NOMO-1 treated with DMSO at 0.1 percent for 48 hours (cell line): ENCODE results near the gene WDPCP.
"Not testable (repeated sequence)": the region's sequence is repeated elsewhere in the genome, so short reads cannot be mapped to it uniquely, and the experiment has no call there.

ENCODE experiments used
- DNase-seq: peaks from one replicate; lab custom pipeline; 2025; ENCODE audit not compliant: unreplicated experiment; lab: John Stamatoyannopoulos, UW

Gene WDPCP

GRCh38 chr2:63590626-63591408 lies 2.5 kb upstream of the WDPCP start:
- peak; percentile 89 for DNase-seq

GRCh38 chr2:63589148-63589958 lies 1.1 kb upstream of the WDPCP start:
- DNase-seq = peak; percentile 12

- DNase-seq = no peak
These were observed 378 bp downstream of the WDPCP start for GRCh38 chr2:63587814-63588384.

- DNase-seq = no peak
These were observed 5.4 kb downstream of the WDPCP start for GRCh38 chr2:63582873-63583272.

GRCh38 chr2:63581298-63581961 lies 6.8 kb downstream of the WDPCP start:
- no peak for DNase-seq

- no peak for DNase-seq
These were observed 7.5 kb downstream of the WDPCP start for GRCh38 chr2:63580651-63581297.

- no peak for DNase-seq
These were observed 9.5 kb downstream of the WDPCP start for GRCh38 chr2:63578767-63579166.

- no peak for DNase-seq
These were observed 11.7 kb downstream of the WDPCP start for GRCh38 chr2:63576546-63576945.

GRCh38 chr2:63573726-63574345 lies 14.4 kb downstream of the WDPCP start:
- not testable (repeated sequence) for DNase-seq

GRCh38 chr2:63573026-63573425 lies 15.3 kb downstream of the WDPCP start:
- not testable (repeated sequence) for DNase-seq

- no peak for DNase-seq
These were observed 16.3 kb downstream of the WDPCP start for GRCh38 chr2:63572001-63572400.

- no peak for DNase-seq
These were observed 17.0 kb downstream of the WDPCP start for GRCh38 chr2:63571291-63571690.

- no peak for DNase-seq
These were observed 18.5 kb downstream of the WDPCP start for GRCh38 chr2:63569740-63570139.

GRCh38 chr2:63562751-63563150 lies 25.5 kb downstream of the WDPCP start:
- no peak for DNase-seq

GRCh38 chr2:63558922-63559321 lies 29.4 kb downstream of the WDPCP start:
- not testable (repeated sequence) for DNase-seq

GRCh38 chr2:63557819-63558218 lies 30.5 kb downstream of the WDPCP start:
- DNase-seq = not testable (repeated sequence)

- DNase-seq = no peak
These were observed 32.3 kb downstream of the WDPCP start for GRCh38 chr2:63555931-63556330.

GRCh38 chr2:63555299-63555698 lies 33.0 kb downstream of the WDPCP start:
- DNase-seq = no peak

- no peak for DNase-seq
These were observed 35.2 kb downstream of the WDPCP start for GRCh38 chr2:63553049-63553448.

- no peak for DNase-seq
These were observed 43.3 kb downstream of the WDPCP start for GRCh38 chr2:63545023-63545422.
